MM.1S (cell line): ENCODE measurements around the gene FAM228B.
A peak's percentile ranks its signal among the peaks of the same experiment; 100 is the strongest.

ENCODE experiments used
- DNase-seq: peaks from one replicate; pipeline ENCODE4 v3.0.0-alpha.2; 2015
- H2AFZ ChIP-seq: fragments of 300-600 bp; sonication (generic); 2 replicates; pipeline ENCODE4 v1.6.0; 2016; ENCODE audit warnings: antibody characterized with exemption, low read length
- H3F3A ChIP-seq: fragments of 300-600 bp; sonication (generic); 2 replicates; pipeline ENCODE4 v1.6.1; 2016; ENCODE audit warnings: mild to moderate bottlenecking, antibody characterized with exemption, low read length, moderate library complexity, mixed read lengths; ENCODE audit not compliant: insufficient read depth
- H3K27ac ChIP-seq: fragments of 300-600 bp; sonication (generic); 2 replicates; pipeline ENCODE4 v1.5.1; 2016; ENCODE audit warnings: mild to moderate bottlenecking, low read length
- H3K27me3 ChIP-seq: fragments of 300-600 bp; sonication (generic); replicated peaks from 2 replicates; pipeline ENCODE4 v1.6.0; 2016; ENCODE audit warnings: low read length; ENCODE audit not compliant: insufficient read depth
- H3K36me3 ChIP-seq: fragments of 300-600 bp; sonication (generic); replicated peaks from 2 replicates; pipeline ENCODE4 v1.6.1; 2016; ENCODE audit warnings: mild to moderate bottlenecking, low read length, mixed read lengths; ENCODE audit not compliant: insufficient read depth
- H3K4me1 ChIP-seq: fragments of 300-600 bp; sonication (generic); 2 replicates; pipeline ENCODE4 v1.6.1; 2016; ENCODE audit warnings: low read length, mixed read lengths
- H3K4me2 ChIP-seq: fragments of 300-600 bp; sonication (generic); 2 replicates; pipeline ENCODE4 v1.6.0; 2016; ENCODE audit warnings: low read depth, low read length
- H3K4me3 ChIP-seq: fragments of 300-600 bp; sonication (generic); 2 replicates; pipeline ENCODE4 v1.5.1; 2016; ENCODE audit warnings: low read length, mixed read lengths
- H3K79me2 ChIP-seq: fragments of 300-600 bp; sonication (generic); 2 replicates; pipeline ENCODE4 v1.6.1; 2016; ENCODE audit warnings: mixed run types, low read length, mixed read lengths
- H3K9ac ChIP-seq: fragments of 300-600 bp; sonication (generic); 2 replicates; pipeline ENCODE4 v1.6.1; 2016; ENCODE audit warnings: low read length, mixed read lengths
- H3K9me2 ChIP-seq: fragments of 300-600 bp; sonication (generic); replicated peaks from 2 replicates; pipeline ENCODE4 v1.6.1; 2016; ENCODE audit warnings: mild to moderate bottlenecking, low read length, mixed read lengths; ENCODE audit not compliant: insufficient read depth
- H3K9me3 ChIP-seq: fragments of 300-600 bp; sonication (generic); replicated peaks from 2 replicates; pipeline ENCODE4 v1.6.1; 2016; ENCODE audit warnings: mild to moderate bottlenecking, low read length, mixed read lengths; ENCODE audit not compliant: insufficient read depth
- H4K20me1 ChIP-seq: fragments of 300-600 bp; sonication (generic); 2 replicates; pipeline ENCODE4 v1.6.1; 2016; ENCODE audit warnings: mild to moderate bottlenecking, low read length, moderate library complexity, mixed read lengths; ENCODE audit not compliant: insufficient read depth
- EZH2 ChIP-seq: fragments of 300-600 bp; sonication (generic); optimal IDR thresholded peaks from 2 replicates; pipeline ENCODE3; 2017; ENCODE audit warnings: low read depth, mild to moderate bottlenecking, antibody characterized with exemption, low read length, mixed read lengths
- EZH2phosphoT487 ChIP-seq: fragments of 300-600 bp; sonication (generic); IDR thresholded peaks from 2 replicates; pipeline ENCODE4 v1.6.1; 2018; ENCODE audit warnings: antibody characterized with exemption, low read length
- TF ChIP-seq, protein P1 (sequence below): fragments of 300-600 bp; sonication (generic); IDR thresholded peaks from 2 replicates; pipeline ENCODE4 v1.5.1; 2016; ENCODE audit warnings: antibody characterized with exemption, low read length, mixed read lengths

Gene FAM228B

DNA sequence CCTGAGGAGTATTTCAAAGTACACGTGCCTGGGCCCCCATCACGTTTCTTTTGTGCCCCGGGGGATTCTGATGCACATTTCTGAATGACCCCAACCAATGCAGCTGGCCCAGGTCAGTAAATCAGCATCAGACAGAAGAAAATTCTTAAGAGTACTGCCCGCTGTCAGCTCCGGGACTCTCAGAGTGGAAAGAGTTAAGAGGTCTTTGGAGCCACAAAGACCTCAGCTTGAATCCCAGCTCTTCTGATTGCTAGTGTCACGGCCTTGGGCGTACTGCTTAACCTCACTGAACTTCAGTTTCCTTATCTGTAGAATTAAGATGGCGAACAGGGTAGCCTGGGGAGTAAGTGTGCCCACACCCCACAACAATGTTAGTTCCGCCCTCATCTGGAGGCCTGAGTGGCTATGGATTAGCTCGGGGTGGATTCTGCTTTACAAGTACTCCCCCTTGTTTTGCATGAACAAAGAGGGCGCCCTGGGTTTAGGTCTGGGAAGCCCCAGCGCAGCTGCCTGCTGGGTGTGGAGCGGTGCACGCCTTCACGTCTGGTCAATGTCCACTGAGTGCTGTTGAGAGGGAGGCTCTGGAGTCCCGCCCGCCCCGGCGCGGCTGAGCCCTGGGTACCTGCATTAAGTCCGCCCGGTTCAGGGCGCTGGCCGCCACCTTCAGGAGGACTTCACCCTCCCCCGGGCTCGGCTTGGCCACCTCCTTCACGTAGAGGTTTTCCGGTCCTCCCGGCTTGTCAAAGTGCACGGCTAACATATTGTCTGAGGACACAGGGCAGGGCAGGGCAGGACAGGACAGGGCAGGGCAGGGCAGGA is 39.5 kb upstream of the FAM228B start:
- Histone ChIP-seq H4K20me1 (no peaks in the 10 kb centered on the region), H3K4me2 (peak overlapping the region; percentile 81), H3K27ac (peak overlapping the region; percentile 70; the same call in 1 of the 2 replicates), H3K9ac (peak overlapping the region; percentile 69), H3K9me2 (no peaks in the 10 kb centered on the region), H2AFZ (peak overlapping the region; percentile 95), H3K4me1 (peaks cover 9% of the 10 kb centered on the region; the same call in 1 of the 2 replicates), H3F3A (peaks cover 18% of the 10 kb centered on the region; the same call in 1 of the 2 replicates), H3K27me3 (no peaks in the 10 kb centered on the region), H3K9me3 (no peaks in the 10 kb centered on the region), H3K79me2 (no peaks in the 10 kb centered on the region), H3K4me3 (peak overlapping the region; percentile 89), H3K36me3 (no peaks in the 10 kb centered on the region)
- TF ChIP-seq, protein P1, sequence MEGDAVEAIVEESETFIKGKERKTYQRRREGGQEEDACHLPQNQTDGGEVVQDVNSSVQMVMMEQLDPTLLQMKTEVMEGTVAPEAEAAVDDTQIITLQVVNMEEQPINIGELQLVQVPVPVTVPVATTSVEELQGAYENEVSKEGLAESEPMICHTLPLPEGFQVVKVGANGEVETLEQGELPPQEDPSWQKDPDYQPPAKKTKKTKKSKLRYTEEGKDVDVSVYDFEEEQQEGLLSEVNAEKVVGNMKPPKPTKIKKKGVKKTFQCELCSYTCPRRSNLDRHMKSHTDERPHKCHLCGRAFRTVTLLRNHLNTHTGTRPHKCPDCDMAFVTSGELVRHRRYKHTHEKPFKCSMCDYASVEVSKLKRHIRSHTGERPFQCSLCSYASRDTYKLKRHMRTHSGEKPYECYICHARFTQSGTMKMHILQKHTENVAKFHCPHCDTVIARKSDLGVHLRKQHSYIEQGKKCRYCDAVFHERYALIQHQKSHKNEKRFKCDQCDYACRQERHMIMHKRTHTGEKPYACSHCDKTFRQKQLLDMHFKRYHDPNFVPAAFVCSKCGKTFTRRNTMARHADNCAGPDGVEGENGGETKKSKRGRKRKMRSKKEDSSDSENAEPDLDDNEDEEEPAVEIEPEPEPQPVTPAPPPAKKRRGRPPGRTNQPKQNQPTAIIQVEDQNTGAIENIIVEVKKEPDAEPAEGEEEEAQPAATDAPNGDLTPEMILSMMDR, result no peak
- TF ChIP-seq EZH2phosphoT487 (no peak), EZH2 (no peak)
- peak; percentile 90 for DNase-seq

DNA sequence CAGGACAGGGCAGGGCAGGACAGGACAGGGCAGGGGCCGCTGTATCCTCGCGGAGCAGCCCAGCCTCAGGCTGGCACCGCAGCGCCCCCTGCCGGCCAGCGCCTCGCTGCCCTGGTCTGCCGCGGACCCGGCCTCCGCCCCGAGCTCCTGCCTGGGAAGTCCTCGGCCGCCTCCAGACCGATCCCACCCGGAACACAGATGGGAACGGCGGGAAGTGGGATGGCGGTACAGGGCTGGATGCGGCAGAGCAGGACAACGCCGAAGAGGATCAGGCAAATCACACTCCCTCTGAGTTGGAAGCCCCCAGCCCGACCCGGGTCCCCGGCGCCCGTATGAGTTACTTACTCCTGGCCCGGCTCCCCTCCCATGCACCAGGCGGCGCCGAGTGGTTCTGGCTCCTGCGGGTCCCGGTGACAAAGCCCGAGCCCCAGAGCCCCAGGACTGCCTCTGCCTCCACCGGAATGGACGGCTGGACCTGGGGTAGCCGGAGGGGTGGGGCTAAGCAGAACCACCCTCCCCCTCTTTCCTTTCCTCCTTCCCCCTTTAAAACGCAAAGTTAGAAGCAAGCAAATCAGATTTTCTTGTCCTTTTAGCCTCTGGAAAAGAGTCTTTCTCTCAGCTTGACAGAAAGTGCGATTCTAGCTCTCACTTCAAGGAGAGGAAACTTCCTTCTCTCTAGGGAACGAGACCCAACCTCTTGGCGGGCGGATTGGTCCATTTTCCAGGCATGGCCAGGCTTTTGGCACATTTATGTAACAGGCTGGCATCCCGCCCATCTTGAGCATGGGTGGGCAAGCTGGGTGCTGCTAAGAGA is 38.7 kb upstream of the FAM228B start, which contains the start of gene TP53I3:
Gene TP53I3, minus strand, starts transcription at position 449 of the 814 bp plus-strand sequence. CDS start 508 bp downstream, outside the sequence.
- no peaks in the 10 kb centered on the region for H3K27me3 ChIP-seq
- peak within 1 kb of the TSS; percentile 70; the same call in 1 of the 2 replicates for H3K27ac ChIP-seq
- no peaks in the 10 kb centered on the region for H3K79me2 ChIP-seq
- H4K20me1 ChIP-seq, result no peaks in the 10 kb centered on the region
- H3K4me2 ChIP-seq, result peak within 1 kb of the TSS; percentile 81
- peak; percentile 82 for DNase-seq
- peak within 1 kb of the TSS; percentile 89 for H3K4me3 ChIP-seq
- peak within 1 kb of the TSS; percentile 95 for H2AFZ ChIP-seq
- no peaks in the 10 kb centered on the region for H3K9me2 ChIP-seq
- peak within 1 kb of the TSS; percentile 69 for H3K9ac ChIP-seq
- TF ChIP-seq EZH2, result no peak
- TF ChIP-seq, protein P1, result peak; percentile 87
- H3F3A ChIP-seq, result peaks cover 18% of the 10 kb centered on the region; the same call in 1 of the 2 replicates
- peaks cover 9% of the 10 kb centered on the region; the same call in 1 of the 2 replicates for H3K4me1 ChIP-seq
- no peaks in the 10 kb centered on the region for H3K9me3 ChIP-seq
- no peaks in the 10 kb centered on the region for H3K36me3 ChIP-seq

DNA sequence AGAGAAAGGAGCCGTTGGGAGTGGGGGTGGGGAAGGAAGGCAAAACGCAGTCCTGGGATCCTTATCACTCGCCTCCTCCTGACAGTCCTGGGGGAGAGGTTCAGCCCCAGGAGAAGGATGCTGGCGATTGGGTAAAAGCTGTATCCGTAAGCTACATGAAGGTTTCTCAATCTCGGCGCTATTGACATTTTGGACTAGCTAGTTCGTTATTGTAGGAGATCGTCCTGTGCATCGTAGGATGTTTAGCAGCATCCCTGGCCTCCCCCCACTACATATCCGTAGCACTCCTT is 38.1 kb upstream of the FAM228B start:
- no peaks in the 10 kb centered on the region for H3K9me2 ChIP-seq
- peak overlapping the region; percentile 81 for H3K4me2 ChIP-seq
- H3F3A ChIP-seq, result peaks cover 18% of the 10 kb centered on the region; the same call in 1 of the 2 replicates
- H2AFZ ChIP-seq, result peak overlapping the region; percentile 95
- H3K9me3 ChIP-seq, result no peaks in the 10 kb centered on the region
- no peaks in the 10 kb centered on the region for H3K27me3 ChIP-seq
- no peaks in the 10 kb centered on the region for H3K79me2 ChIP-seq
- H3K4me3 ChIP-seq, result peak overlapping the region; percentile 89
- H3K4me1 ChIP-seq, result peaks cover 9% of the 10 kb centered on the region; the same call in 1 of the 2 replicates
- no peaks in the 10 kb centered on the region for H4K20me1 ChIP-seq
- no peak for TF ChIP-seq EZH2phosphoT487
- TF ChIP-seq, protein P1, result no peak
- no peak for TF ChIP-seq EZH2
- DNase-seq, result no peak
- no peaks in the 10 kb centered on the region for H3K36me3 ChIP-seq
- peak overlapping the region; percentile 70; the same call in 1 of the 2 replicates for H3K27ac ChIP-seq
- H3K9ac ChIP-seq, result peak overlapping the region; percentile 69; the same call in 1 of the 2 replicates
